ENCODE measurements around the gene ELN.

The ELN gene

GRCh38 chr7:74023092-74023536 lies 4.9 kb upstream of the ELN start:
- H4K20me1 ChIP-seq (ENCODE audit: insufficient read depth, low read length): no peaks in the 10 kb centered on the region
- no peak overlapping the region for H2AFZ ChIP-seq (ENCODE audit: low read depth, low read length)
- no peak overlapping the region for H3K4me2 ChIP-seq (ENCODE audit: low read length)
- H3K36me3 ChIP-seq (replicated peaks; ENCODE audit: low read depth, low read length): no peaks in the 10 kb centered on the region
- H3K79me2 ChIP-seq (ENCODE audit: low read length): no peaks in the 10 kb centered on the region
- H3K9ac ChIP-seq (ENCODE audit: low read length): no peak overlapping the region
- no peak overlapping the region for H3K27ac ChIP-seq (ENCODE audit: low read length)
- no peaks in the 10 kb centered on the region for H3K4me1 ChIP-seq (ENCODE audit: low read length)
- no peaks in the 10 kb centered on the region for H3K9me3 ChIP-seq (ENCODE audit: insufficient read depth, low read length)
- H3K4me3 ChIP-seq (ENCODE audit: low read length): no peak overlapping the region
- H3K27me3 ChIP-seq (ENCODE audit: low read depth, low read length): peaks cover 26% of the 10 kb centered on the region
- TF ChIP-seq EZH2phosphoT487 (IDR thresholded peaks at IDR 0.05; ENCODE audit: low read depth): no peak
- TF ChIP-seq, protein P1, sequence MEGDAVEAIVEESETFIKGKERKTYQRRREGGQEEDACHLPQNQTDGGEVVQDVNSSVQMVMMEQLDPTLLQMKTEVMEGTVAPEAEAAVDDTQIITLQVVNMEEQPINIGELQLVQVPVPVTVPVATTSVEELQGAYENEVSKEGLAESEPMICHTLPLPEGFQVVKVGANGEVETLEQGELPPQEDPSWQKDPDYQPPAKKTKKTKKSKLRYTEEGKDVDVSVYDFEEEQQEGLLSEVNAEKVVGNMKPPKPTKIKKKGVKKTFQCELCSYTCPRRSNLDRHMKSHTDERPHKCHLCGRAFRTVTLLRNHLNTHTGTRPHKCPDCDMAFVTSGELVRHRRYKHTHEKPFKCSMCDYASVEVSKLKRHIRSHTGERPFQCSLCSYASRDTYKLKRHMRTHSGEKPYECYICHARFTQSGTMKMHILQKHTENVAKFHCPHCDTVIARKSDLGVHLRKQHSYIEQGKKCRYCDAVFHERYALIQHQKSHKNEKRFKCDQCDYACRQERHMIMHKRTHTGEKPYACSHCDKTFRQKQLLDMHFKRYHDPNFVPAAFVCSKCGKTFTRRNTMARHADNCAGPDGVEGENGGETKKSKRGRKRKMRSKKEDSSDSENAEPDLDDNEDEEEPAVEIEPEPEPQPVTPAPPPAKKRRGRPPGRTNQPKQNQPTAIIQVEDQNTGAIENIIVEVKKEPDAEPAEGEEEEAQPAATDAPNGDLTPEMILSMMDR (IDR thresholded peaks at IDR 0.05; ENCODE audit: low read depth, low read length): no peak

GRCh38 chr7:74023786-74024185 lies 4.2 kb upstream of the ELN start:
- no peak overlapping the region for H3K9ac ChIP-seq (ENCODE audit: low read length)
- no peak overlapping the region for H3K4me2 ChIP-seq (ENCODE audit: low read length)
- no peaks in the 10 kb centered on the region for H3K9me3 ChIP-seq (ENCODE audit: insufficient read depth, low read length)
- no peaks in the 10 kb centered on the region for H3K36me3 ChIP-seq (replicated peaks; ENCODE audit: low read depth, low read length)
- H3K27me3 ChIP-seq (ENCODE audit: low read depth, low read length): peaks cover 30% of the 10 kb centered on the region
- no peak overlapping the region for H3K4me3 ChIP-seq (ENCODE audit: low read length)
- no peak overlapping the region for H3K27ac ChIP-seq (ENCODE audit: low read length)
- H4K20me1 ChIP-seq (ENCODE audit: insufficient read depth, low read length): no peaks in the 10 kb centered on the region
- H3K4me1 ChIP-seq (ENCODE audit: low read length): no peaks in the 10 kb centered on the region
- no peak for TF ChIP-seq EZH2phosphoT487 (IDR thresholded peaks at IDR 0.05; ENCODE audit: low read depth)
- TF ChIP-seq, protein P1 (IDR thresholded peaks at IDR 0.05; ENCODE audit: low read depth, low read length): no peak
- no peak overlapping the region for H2AFZ ChIP-seq (ENCODE audit: low read depth, low read length)
- H3K79me2 ChIP-seq (ENCODE audit: low read length): no peaks in the 10 kb centered on the region

DNA sequence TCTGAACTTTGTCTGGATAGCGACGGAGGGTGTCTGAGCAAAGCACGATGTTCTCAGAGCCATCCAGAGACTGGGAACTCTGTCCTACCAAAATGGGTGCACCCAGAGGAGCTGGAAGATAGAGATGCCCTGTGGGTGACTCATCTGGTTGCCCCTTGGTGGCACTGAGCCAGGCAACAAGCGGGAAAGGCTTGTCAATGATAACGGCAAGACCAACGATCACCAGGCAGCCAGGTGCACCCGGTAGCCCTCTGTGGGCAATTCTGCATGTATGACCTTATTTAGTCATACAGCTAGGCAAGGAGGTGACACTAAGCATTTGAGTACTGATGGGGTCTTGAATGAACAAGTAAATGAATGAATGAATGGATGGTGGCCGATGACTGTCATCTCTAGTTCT lies 2.8 kb upstream of the ELN start:
- H2AFZ ChIP-seq (ENCODE audit: low read depth, low read length): no peak overlapping the region
- H3K9ac ChIP-seq (ENCODE audit: low read length): no peak overlapping the region
- H3K36me3 ChIP-seq (replicated peaks; ENCODE audit: low read depth, low read length): no peaks in the 10 kb centered on the region
- no peak overlapping the region for H3K4me3 ChIP-seq (ENCODE audit: low read length)
- no peak overlapping the region for H3K27ac ChIP-seq (ENCODE audit: low read length)
- H4K20me1 ChIP-seq (ENCODE audit: insufficient read depth, low read length): no peaks in the 10 kb centered on the region
- no peak for TF ChIP-seq EZH2phosphoT487 (IDR thresholded peaks at IDR 0.05; ENCODE audit: low read depth)
- TF ChIP-seq, protein P1 (IDR thresholded peaks at IDR 0.05; ENCODE audit: low read depth, low read length): no peak
- no peaks in the 10 kb centered on the region for H3K4me1 ChIP-seq (ENCODE audit: low read length)
- H3K79me2 ChIP-seq (ENCODE audit: low read length): no peaks in the 10 kb centered on the region
- H3K9me3 ChIP-seq (ENCODE audit: insufficient read depth, low read length): no peaks in the 10 kb centered on the region
- H3K4me2 ChIP-seq (ENCODE audit: low read length): no peak overlapping the region
- peaks cover 43% of the 10 kb centered on the region for H3K27me3 ChIP-seq (ENCODE audit: low read depth, low read length)

DNA sequence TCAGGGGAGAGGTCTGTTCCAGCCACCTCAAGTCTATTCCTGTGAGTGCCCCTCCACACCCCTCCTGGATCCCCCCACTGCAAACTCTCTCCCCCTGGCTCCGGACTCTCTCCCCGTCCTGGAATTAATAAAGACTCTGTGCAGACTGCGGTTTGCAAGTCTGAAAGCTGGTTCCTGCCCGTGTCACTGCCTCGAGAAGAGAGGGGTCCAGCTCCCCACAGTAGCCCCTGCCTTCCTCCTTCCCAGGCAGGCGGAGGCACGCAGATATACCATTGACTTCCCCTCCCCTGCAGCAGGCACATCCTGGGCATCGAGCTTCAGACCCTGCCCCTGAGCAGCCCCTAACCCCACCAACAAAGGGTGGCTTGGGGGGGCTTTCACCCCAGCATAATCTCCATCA lies 2.2 kb upstream of the ELN start:
- Histone ChIP-seq H3K9ac (ENCODE audit: low read length) (no peak overlapping the region), H3K27me3 (ENCODE audit: low read depth, low read length) (peaks cover 46% of the 10 kb centered on the region), H4K20me1 (ENCODE audit: insufficient read depth, low read length) (no peaks in the 10 kb centered on the region), H3K27ac (ENCODE audit: low read length) (no peak overlapping the region), H3K9me3 (ENCODE audit: insufficient read depth, low read length) (no peaks in the 10 kb centered on the region), H3K4me2 (ENCODE audit: low read length) (no peak overlapping the region), H3K36me3 (replicated peaks; ENCODE audit: low read depth, low read length) (no peaks in the 10 kb centered on the region), H2AFZ (ENCODE audit: low read depth, low read length) (no peak overlapping the region), H3K4me1 (ENCODE audit: low read length) (no peaks in the 10 kb centered on the region), H3K79me2 (ENCODE audit: low read length) (no peaks in the 10 kb centered on the region), H3K4me3 (ENCODE audit: low read length) (no peak overlapping the region)
- TF ChIP-seq EZH2phosphoT487 (IDR thresholded peaks at IDR 0.05; ENCODE audit: low read depth): no peak
- TF ChIP-seq, protein P1 (IDR thresholded peaks at IDR 0.05; ENCODE audit: low read depth, low read length): no peak
